ENCODE results near the gene MAGI1.

GRCh38 chr3:65535260-65535659 is 503.5 kb downstream of the MAGI1 start:
- TF ChIP-seq ZNF263 (CRISPR knock-in tag; IDR thresholded peaks at IDR 0.05; ENCODE audit: low read depth) (no peak), CTCF (IDR thresholded peaks at IDR 0.05) (no peak), E2F4 (CRISPR knock-in tag; IDR thresholded peaks at IDR 0.05; ENCODE audit: borderline replicate concordance, low read depth) (no peak), ZSCAN18 (CRISPR knock-in tag; IDR thresholded peaks at IDR 0.05) (no peak), CREB1 (CRISPR knock-in tag; IDR thresholded peaks at IDR 0.05) (no peak), ATF6 (CRISPR knock-in tag; IDR thresholded peaks at IDR 0.05) (no peak), MLX (CRISPR knock-in tag; IDR thresholded peaks at IDR 0.05) (no peak), SMAD3 (CRISPR knock-in tag; IDR thresholded peaks at IDR 0.05; ENCODE audit: borderline replicate concordance) (no peak), GABPB1 (CRISPR knock-in tag; IDR thresholded peaks at IDR 0.05) (no peak)

All from WTC11 (cell line).